ENCODE results near the gene CCHCR1.

Gene CCHCR1

DNA sequence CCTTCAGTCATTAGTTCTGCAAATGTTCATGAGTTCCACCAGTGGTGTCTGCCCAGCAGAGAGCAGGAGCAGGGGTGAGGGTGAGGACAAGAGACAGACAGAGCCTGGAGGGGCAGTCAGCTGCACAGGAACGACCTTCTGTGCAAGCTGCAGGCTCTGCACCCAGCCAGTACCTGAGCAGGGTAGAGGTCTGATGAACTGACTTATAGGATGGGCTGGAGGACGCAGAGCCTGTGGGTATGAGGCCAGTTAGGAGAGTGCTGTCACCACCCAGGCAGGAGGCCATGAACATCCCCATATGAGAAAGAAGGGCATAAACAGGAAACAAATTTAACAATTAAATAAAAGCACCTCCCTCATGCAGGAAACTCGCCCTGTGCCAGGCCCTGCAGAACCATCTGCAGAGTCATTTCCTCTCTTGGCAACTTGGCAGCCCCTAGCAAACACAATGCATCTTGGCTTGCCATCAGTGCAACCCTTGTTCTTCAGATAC lies 63.2 kb downstream of the CCHCR1 start:
- H3K4me3 Mint-ChIP-seq: no peak overlapping the region
- no peaks in the 10 kb centered on the region for H3K9me3 Mint-ChIP-seq
- H3K36me3 Mint-ChIP-seq (ENCODE audit: low read depth): no peaks in the 10 kb centered on the region
- H3K27me3 Mint-ChIP-seq (ENCODE audit: low read depth): no peaks in the 10 kb centered on the region
- H3K4me1 Mint-ChIP-seq (ENCODE audit: low read depth): peaks cover 13% of the 10 kb centered on the region
- peak overlapping the region; percentile 67 for H3K27ac Mint-ChIP-seq

DNA sequence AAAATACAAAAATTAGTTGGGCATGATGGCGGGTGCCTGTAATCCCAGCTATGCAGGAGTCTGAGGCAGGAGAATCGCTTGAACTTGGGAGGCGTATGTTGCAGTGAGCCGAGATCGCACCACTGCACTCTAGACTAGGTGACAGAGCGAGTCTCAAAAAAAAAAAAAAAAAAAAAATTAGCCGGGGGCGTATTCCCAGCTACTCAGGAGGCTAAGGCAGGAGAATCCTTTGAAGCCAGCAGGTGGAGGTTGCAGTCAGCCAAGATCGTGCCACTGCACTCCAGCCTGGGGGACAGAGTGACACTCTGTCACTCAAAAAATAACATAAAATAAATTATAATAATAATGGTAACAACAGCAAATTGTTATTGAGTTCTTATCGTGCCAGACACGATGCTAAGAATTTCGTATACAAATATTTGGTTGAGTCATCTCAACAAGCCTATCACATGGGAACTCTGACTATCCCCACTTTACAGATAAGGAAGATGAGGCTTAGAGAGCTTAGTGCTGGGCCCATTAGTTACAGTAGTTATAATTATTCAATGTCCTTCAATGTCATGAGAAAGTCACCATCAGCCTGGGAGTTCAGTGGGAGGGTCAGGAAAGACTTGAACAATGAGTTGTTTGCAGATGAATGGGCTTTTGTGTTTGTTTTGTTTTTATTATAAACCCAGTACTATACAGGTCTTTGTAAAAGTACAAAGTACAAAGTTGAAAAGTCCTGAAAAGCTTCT lies 64.7 kb downstream of the CCHCR1 start:
- H3K4me3 Mint-ChIP-seq: no peak overlapping the region
- H3K4me1 Mint-ChIP-seq (ENCODE audit: low read depth): peaks cover 13% of the 10 kb centered on the region
- no peaks in the 10 kb centered on the region for H3K36me3 Mint-ChIP-seq (ENCODE audit: low read depth)
- H3K9me3 Mint-ChIP-seq: no peaks in the 10 kb centered on the region
- H3K27me3 Mint-ChIP-seq (ENCODE audit: low read depth): no peaks in the 10 kb centered on the region
- no peak overlapping the region for H3K27ac Mint-ChIP-seq
